GM10248 (cell line): ENCODE results near the gene ANK3.

Experiments
- CTCF ChIA-PET: fragments of 300-600 bp; sonication (Branson Sonifier 250); formaldehyde crosslinking; extraction: SDS; loops from one replicate; lab custom pipeline; 2021; ENCODE audit warnings: antibody characterized with exemption; lab: Yijun Ruan, JAX
- POLR2A ChIA-PET: fragments of 350-650 bp; sonication (Branson Sonifier 250); formaldehyde crosslinking; extraction: SDS; loops from one replicate; lab custom pipeline; 2020; ENCODE audit warnings: antibody characterized with exemption; lab: Yijun Ruan, JAX
- DNase-seq: peaks from one replicate; pipeline ENCODE4 v3.0.0; 2012; ENCODE audit errors: extremely low spot score
- CTCF ChIP-seq: IDR thresholded peaks from 2 replicates; pipeline ENCODE4 v1.5.1; 2012; ENCODE audit warnings: mild to moderate bottlenecking, low read depth; ENCODE audit errors: extremely low read depth, missing control alignments, control extremely low read depth

The ANK3 gene

GRCh38 chr10:60023155-60023877, 366.4 kb downstream of the ANK3 start:
- ChIA-PET CTCF (interaction anchor here (0.9 to 3.2 kb wide), 5 partner anchors 11 to 400 kb away, joined by 3 to 14 read pairs (median 3); no protein-coding TSS in a partner anchor), POLR2A (no interaction called here)
- no peak for DNase-seq
- no peak for TF ChIP-seq CTCF

GRCh38 chr10:60021361-60021760, 368.3 kb downstream of the ANK3 start:
- POLR2A ChIA-PET = no interaction called here
- CTCF ChIA-PET = interaction anchor here (1.0 to 3.2 kb wide), 5 partner anchors 9 to 395 kb away, joined by 3 to 14 read pairs (median 6); no protein-coding TSS in a partner anchor
- TF ChIP-seq CTCF = no peak
- no peak for DNase-seq

GRCh38 chr10:60016794-60017193, 372.9 kb downstream of the ANK3 start:
- no peak for TF ChIP-seq CTCF
- CTCF ChIA-PET = no interaction called here
- no peak for DNase-seq
- POLR2A ChIA-PET = no interaction called here

GRCh38 chr10:60009710-60010383, 379.8 kb downstream of the ANK3 start:
- DNase-seq = no peak
- TF ChIP-seq CTCF = no peak
- ChIA-PET CTCF (no interaction called here), POLR2A (no interaction called here)

GRCh38 chr10:60009276-60009675, 380.4 kb downstream of the ANK3 start:
- ChIA-PET POLR2A (no interaction called here), CTCF (interaction anchor here (0.7 kb wide), 1 partner anchor 179 kb away, joined by 3 read pairs; no protein-coding TSS in a partner anchor)
- TF ChIP-seq CTCF = no peak
- no peak for DNase-seq

GRCh38 chr10:60008816-60009215, 380.9 kb downstream of the ANK3 start:
- CTCF ChIA-PET = interaction anchor here (0.7 kb wide), 1 partner anchor 178 kb away, joined by 3 read pairs; no protein-coding TSS in a partner anchor
- POLR2A ChIA-PET = no interaction called here
- no peak for DNase-seq
- no peak for TF ChIP-seq CTCF
